Stomach smooth muscle (tissue), 2 donors: Measurements from ENCODE around the gene TFAP2A.

Source experiments
- H3K27ac ChIP-seq: one replicate; pipeline ENCODE4 v1.7.0; 2013; ENCODE audit warnings: mild to moderate bottlenecking, low read length, inconsistent platforms
- H3K27me3 ChIP-seq, 2 donors: one replicate each; pipeline ENCODE4 v1.7.0; 2013; ENCODE audit warnings: low read length in 2 of 2; ENCODE audit not compliant: insufficient read depth in 2 of 2, control insufficient read depth in 1 of 2
- H3K36me3 ChIP-seq, 2 donors: one replicate each; pipeline ENCODE4 v1.7.0; 2013; ENCODE audit warnings: low read length in 2 of 2; ENCODE audit not compliant: control insufficient read depth in 2 of 2, insufficient read depth in 2 of 2
- H3K4me1 ChIP-seq: one replicate; pipeline ENCODE4 v1.7.0; 2013; ENCODE audit warnings: low read length; ENCODE audit not compliant: control insufficient read depth, insufficient read depth
- H3K4me3 ChIP-seq, 2 donors: one replicate each; pipeline ENCODE4 v1.7.0; 2013; ENCODE audit warnings: low read length in 2 of 2
- H3K9ac ChIP-seq, 2 donors: one replicate each; pipeline ENCODE4 v1.7.0; 2013; ENCODE audit warnings: low read length in 2 of 2, mild to moderate bottlenecking in 1 of 2
- H3K9me3 ChIP-seq, 2 donors: one replicate each; pipeline ENCODE4 v1.7.0; 2013; ENCODE audit warnings: low read length in 2 of 2; ENCODE audit not compliant: control insufficient read depth in 2 of 2
- donor health status: healthy.
- donor health status: Pancreatic carcinoma.

TFAP2A gene

GRCh38 chr6:10418361-10418861 is 3.5 kb upstream of the TFAP2A start:
- peaks cover 24% of the 10 kb centered on the region for H3K4me1 ChIP-seq
- no peak overlapping the region for H3K9ac ChIP-seq
- H3K4me3 ChIP-seq = no peak overlapping the region
- H3K9me3 ChIP-seq = no peaks in the 10 kb centered on the region
- peaks cover 90 to 96% of the 10 kb centered on the region in 2 donors for H3K27me3 ChIP-seq
- no peaks in the 10 kb centered on the region for H3K36me3 ChIP-seq
- H3K27ac ChIP-seq = no peak overlapping the region

GRCh38 chr6:10417681-10418104 is 2.8 kb upstream of the TFAP2A start:
- Histone ChIP-seq H3K36me3 (no peaks in the 10 kb centered on the region), H3K4me1 (peaks cover 31% of the 10 kb centered on the region), H3K9ac (no peak overlapping the region), H3K27ac (no peak overlapping the region), H3K4me3 (no peak overlapping the region), H3K9me3 (no peaks in the 10 kb centered on the region), H3K27me3 (peaks cover 88 to 96% of the 10 kb centered on the region in 2 donors)

GRCh38 chr6:10416863-10417641 is 2.2 kb upstream of the TFAP2A start:
- peaks cover 82 to 93% of the 10 kb centered on the region in 2 donors for H3K27me3 ChIP-seq
- H3K9ac ChIP-seq = no peak overlapping the region
- peaks cover 33% of the 10 kb centered on the region for H3K4me1 ChIP-seq
- no peaks in the 10 kb centered on the region for H3K9me3 ChIP-seq
- no peaks in the 10 kb centered on the region for H3K36me3 ChIP-seq
- no peak overlapping the region for H3K27ac ChIP-seq
- peak overlapping the region; percentile 40 to 52 for H3K4me3 ChIP-seq

- no peaks in the 10 kb centered on the region for H3K36me3 ChIP-seq
- H3K4me3 ChIP-seq = peak overlapping the region in 1 of 2 donors; percentile 52
- H3K27ac ChIP-seq = no peak overlapping the region
- no peaks in the 10 kb centered on the region for H3K9me3 ChIP-seq
- H3K27me3 ChIP-seq = peaks cover 79 to 89% of the 10 kb centered on the region in 2 donors
- H3K9ac ChIP-seq = no peak overlapping the region
- peaks cover 38% of the 10 kb centered on the region for H3K4me1 ChIP-seq
Measured at GRCh38 chr6:10416516-10416862, 1.6 kb upstream of the TFAP2A start.

GRCh38 chr6:10415617-10416480 is 975 bp upstream of the TFAP2A start:
- peak overlapping the region in 1 of 2 donors; percentile 82 for H3K4me3 ChIP-seq
- H3K9me3 ChIP-seq = no peaks in the 10 kb centered on the region
- no peaks in the 10 kb centered on the region for H3K36me3 ChIP-seq
- H3K4me1 ChIP-seq = peaks cover 44% of the 10 kb centered on the region
- no peak overlapping the region for H3K9ac ChIP-seq
- H3K27me3 ChIP-seq = peaks cover 78 to 88% of the 10 kb centered on the region in 2 donors
- no peak overlapping the region for H3K27ac ChIP-seq

- no peaks in the 10 kb centered on the region for H3K36me3 ChIP-seq
- H3K4me1 ChIP-seq = peaks cover 41% of the 10 kb centered on the region
- peaks cover 79 to 87% of the 10 kb centered on the region in 2 donors for H3K27me3 ChIP-seq
- peak overlapping the region; percentile 22 to 82 for H3K4me3 ChIP-seq
- no peak overlapping the region for H3K27ac ChIP-seq
- no peaks in the 10 kb centered on the region for H3K9me3 ChIP-seq
- H3K9ac ChIP-seq = no peak overlapping the region
Measured at GRCh38 chr6:10413850-10414738, 780 bp downstream of the TFAP2A start.

GRCh38 chr6:10413262-10413849 is 1.5 kb downstream of the TFAP2A start:
- Histone ChIP-seq H3K4me3 (peak overlapping the region; percentile 48 to 82), H3K4me1 (peaks cover 41% of the 10 kb centered on the region), H3K9ac (no peak overlapping the region), H3K27me3 (peaks cover 73 to 87% of the 10 kb centered on the region in 2 donors), H3K9me3 (no peaks in the 10 kb centered on the region), H3K27ac (no peak overlapping the region), H3K36me3 (no peaks in the 10 kb centered on the region)

- Histone ChIP-seq H3K9ac (no peak overlapping the region), H3K27me3 (peaks cover 68 to 87% of the 10 kb centered on the region in 2 donors), H3K27ac (no peak overlapping the region), H3K4me3 (peak overlapping the region; percentile 48 to 82), H3K4me1 (peaks cover 41% of the 10 kb centered on the region), H3K36me3 (no peaks in the 10 kb centered on the region), H3K9me3 (no peaks in the 10 kb centered on the region)
Measured at GRCh38 chr6:10412461-10413261, 2.2 kb downstream of the TFAP2A start.

GRCh38 chr6:10411971-10412460 is 2.9 kb downstream of the TFAP2A start:
- Histone ChIP-seq H3K4me1 (peaks cover 41% of the 10 kb centered on the region), H3K9me3 (no peaks in the 10 kb centered on the region), H3K9ac (peak overlapping the region in 1 of 2 donors; percentile 63), H3K36me3 (no peaks in the 10 kb centered on the region), H3K27me3 (peaks cover 63 to 87% of the 10 kb centered on the region in 2 donors), H3K27ac (no peak overlapping the region), H3K4me3 (peak overlapping the region; percentile 80 to 82)
